ENCODE data around the gene CTBP2. TPM values are rescaled to one million over a fixed set of nuclear protein-coding genes. Genes with fewer than 3 reads are reported as not detected.

CTBP2 gene
- total RNA-seq, 1 experiment from 2014 or later, result 78.7 TPM

GRCh38 chr10:125081931-125082330 lies 78.4 kb downstream of the CTBP2 start:
- CTCF ChIA-PET, result no interaction called here
- no TSS peak for BruUV-seq (replicated peaks)
- H3K4me1 Mint-ChIP-seq (ENCODE audit: low read depth, unreplicated experiment), result peaks cover 24% of the 10 kb centered on the region

GRCh38 chr10:125080984-125081383 lies 79.4 kb downstream of the CTBP2 start:
- no peak for TF ChIP-seq CTCF (IDR thresholded peaks at IDR 0.05; ENCODE audit: unreplicated experiment)
- no peak for DNase-seq
- no TSS peak for BruUV-seq (replicated peaks)
- H3K9me3 Mint-ChIP-seq (ENCODE audit: low read depth, unreplicated experiment), result no peaks in the 10 kb centered on the region
- H3K4me3 Mint-ChIP-seq (ENCODE audit: low read depth, unreplicated experiment), result no peak overlapping the region
- peaks cover 23% of the 10 kb centered on the region for H3K4me1 Mint-ChIP-seq (ENCODE audit: low read depth, unreplicated experiment)
- no peaks in the 10 kb centered on the region for H3K27me3 Mint-ChIP-seq (ENCODE audit: unreplicated experiment)
- H3K36me3 Mint-ChIP-seq (ENCODE audit: insufficient read depth, unreplicated experiment), result peaks cover 60% of the 10 kb centered on the region
- H3K27ac Mint-ChIP-seq (ENCODE audit: unreplicated experiment), result no peak overlapping the region
- intact Hi-C loops (cut with micrococcal nuclease; ENCODE audit: unreplicated experiment), result no loop called here
- CTCF ChIA-PET, result no interaction called here

More at GRCh38 chr10:125081931-125082330, 78.4 kb downstream of the CTBP2 start:
- H3K36me3 Mint-ChIP-seq (ENCODE audit: insufficient read depth, unreplicated experiment), result peaks cover 56% of the 10 kb centered on the region
- no peak overlapping the region for H3K4me3 Mint-ChIP-seq (ENCODE audit: low read depth, unreplicated experiment)
- DNase-seq, result no peak
- intact Hi-C loops (cut with micrococcal nuclease; ENCODE audit: unreplicated experiment), result no loop called here
- H3K9me3 Mint-ChIP-seq (ENCODE audit: low read depth, unreplicated experiment), result no peaks in the 10 kb centered on the region
- H3K27me3 Mint-ChIP-seq (ENCODE audit: unreplicated experiment), result no peaks in the 10 kb centered on the region
- no peak for TF ChIP-seq CTCF (IDR thresholded peaks at IDR 0.05; ENCODE audit: unreplicated experiment)
- no peak overlapping the region for H3K27ac Mint-ChIP-seq (ENCODE audit: unreplicated experiment)

- BruUV-seq (replicated peaks), result no TSS peak
- DNase-seq, result no peak
- H3K4me3 Mint-ChIP-seq (ENCODE audit: low read depth, unreplicated experiment), result no peak overlapping the region
- no peaks in the 10 kb centered on the region for H3K9me3 Mint-ChIP-seq (ENCODE audit: low read depth, unreplicated experiment)
- no peak for TF ChIP-seq CTCF (IDR thresholded peaks at IDR 0.05; ENCODE audit: unreplicated experiment)
- H3K27ac Mint-ChIP-seq (ENCODE audit: unreplicated experiment), result no peak overlapping the region
- CTCF ChIA-PET, result no interaction called here
- H3K27me3 Mint-ChIP-seq (ENCODE audit: unreplicated experiment), result no peaks in the 10 kb centered on the region
- intact Hi-C loops (cut with micrococcal nuclease; ENCODE audit: unreplicated experiment), result no loop called here
- H3K4me1 Mint-ChIP-seq (ENCODE audit: low read depth, unreplicated experiment), result peaks cover 16% of the 10 kb centered on the region
- H3K36me3 Mint-ChIP-seq (ENCODE audit: insufficient read depth, unreplicated experiment), result peaks cover 56% of the 10 kb centered on the region
Observed at GRCh38 chr10:125080296-125080695, 80.1 kb downstream of the CTBP2 start.

- peaks cover 4% of the 10 kb centered on the region for H3K4me1 Mint-ChIP-seq (ENCODE audit: low read depth, unreplicated experiment)
- TF ChIP-seq CTCF (IDR thresholded peaks at IDR 0.05; ENCODE audit: unreplicated experiment), result no peak
- BruUV-seq (replicated peaks), result no TSS peak
- intact Hi-C loops (cut with micrococcal nuclease; ENCODE audit: unreplicated experiment), result no loop called here
- no peak overlapping the region for H3K4me3 Mint-ChIP-seq (ENCODE audit: low read depth, unreplicated experiment)
- CTCF ChIA-PET, result no interaction called here
- DNase-seq, result no peak
- no peak overlapping the region for H3K27ac Mint-ChIP-seq (ENCODE audit: unreplicated experiment)
- no peaks in the 10 kb centered on the region for H3K27me3 Mint-ChIP-seq (ENCODE audit: unreplicated experiment)
- H3K9me3 Mint-ChIP-seq (ENCODE audit: low read depth, unreplicated experiment), result no peaks in the 10 kb centered on the region
- H3K36me3 Mint-ChIP-seq (ENCODE audit: insufficient read depth, unreplicated experiment), result peaks cover 47% of the 10 kb centered on the region
Observed at GRCh38 chr10:125079091-125079600, 81.2 kb downstream of the CTBP2 start.

Measured in Calu3 (cell line).